ENCODE measurements around the gene RICTOR. TPM values are rescaled to one million over a fixed set of nuclear protein-coding genes. Genes with fewer than 3 reads are reported as not detected.

RICTOR gene
- total RNA-seq, 1 experiment from 2014 or later = 41.1 TPM

- Mint-ChIP-seq H3K27me3 (ENCODE audit: unreplicated experiment) (no peaks in the 10 kb centered on the region), H3K4me3 (ENCODE audit: low read depth, unreplicated experiment) (no peak overlapping the region), H3K36me3 (ENCODE audit: insufficient read depth, unreplicated experiment) (no peaks in the 10 kb centered on the region), H3K27ac (ENCODE audit: unreplicated experiment) (no peak overlapping the region), H3K4me1 (ENCODE audit: low read depth, unreplicated experiment) (peaks cover 8% of the 10 kb centered on the region), H3K9me3 (ENCODE audit: low read depth, unreplicated experiment) (no peaks in the 10 kb centered on the region)
- no peak for TF ChIP-seq CTCF (IDR thresholded peaks at IDR 0.05; ENCODE audit: unreplicated experiment)
- intact Hi-C loops (cut with micrococcal nuclease; ENCODE audit: unreplicated experiment) = no loop called here
- CTCF ChIA-PET = no interaction called here
- no peak for DNase-seq
- BruUV-seq (replicated peaks) = no TSS peak
Measured at GRCh38 chr5:39120052-39120420, 45.8 kb upstream of the RICTOR start.

- DNase-seq = no peak
- Mint-ChIP-seq H3K9me3 (ENCODE audit: low read depth, unreplicated experiment) (no peaks in the 10 kb centered on the region), H3K36me3 (ENCODE audit: insufficient read depth, unreplicated experiment) (no peaks in the 10 kb centered on the region), H3K4me1 (ENCODE audit: low read depth, unreplicated experiment) (peaks cover 8% of the 10 kb centered on the region), H3K4me3 (ENCODE audit: low read depth, unreplicated experiment) (no peak overlapping the region), H3K27ac (ENCODE audit: unreplicated experiment) (no peak overlapping the region), H3K27me3 (ENCODE audit: unreplicated experiment) (no peaks in the 10 kb centered on the region)
- BruUV-seq (replicated peaks) = no TSS peak
- no peak for TF ChIP-seq CTCF (IDR thresholded peaks at IDR 0.05; ENCODE audit: unreplicated experiment)
- intact Hi-C loops (cut with micrococcal nuclease; ENCODE audit: unreplicated experiment) = no loop called here
- CTCF ChIA-PET = no interaction called here
Measured at GRCh38 chr5:39119404-39120051, 45.3 kb upstream of the RICTOR start.

GRCh38 chr5:39118638-39119037 is 44.4 kb upstream of the RICTOR start:
- intact Hi-C loops (cut with micrococcal nuclease; ENCODE audit: unreplicated experiment) = no loop called here
- no peak for DNase-seq
- Mint-ChIP-seq H3K27ac (ENCODE audit: unreplicated experiment) (no peak overlapping the region), H3K9me3 (ENCODE audit: low read depth, unreplicated experiment) (no peaks in the 10 kb centered on the region), H3K4me1 (ENCODE audit: low read depth, unreplicated experiment) (peaks cover 8% of the 10 kb centered on the region), H3K36me3 (ENCODE audit: insufficient read depth, unreplicated experiment) (no peaks in the 10 kb centered on the region), H3K4me3 (ENCODE audit: low read depth, unreplicated experiment) (no peak overlapping the region), H3K27me3 (ENCODE audit: unreplicated experiment) (no peaks in the 10 kb centered on the region)
- BruUV-seq (replicated peaks) = no TSS peak
- CTCF ChIA-PET = no interaction called here
- TF ChIP-seq CTCF (IDR thresholded peaks at IDR 0.05; ENCODE audit: unreplicated experiment) = no peak

GRCh38 chr5:39117401-39117800 is 43.2 kb upstream of the RICTOR start:
- H3K27me3 Mint-ChIP-seq (ENCODE audit: unreplicated experiment) = no peaks in the 10 kb centered on the region
- no peak overlapping the region for H3K27ac Mint-ChIP-seq (ENCODE audit: unreplicated experiment)
- intact Hi-C loops (cut with micrococcal nuclease; ENCODE audit: unreplicated experiment) = no loop called here
- H3K4me3 Mint-ChIP-seq (ENCODE audit: low read depth, unreplicated experiment) = no peak overlapping the region
- no TSS peak for BruUV-seq (replicated peaks)
- TF ChIP-seq CTCF (IDR thresholded peaks at IDR 0.05; ENCODE audit: unreplicated experiment) = no peak
- no peak for DNase-seq
- H3K36me3 Mint-ChIP-seq (ENCODE audit: insufficient read depth, unreplicated experiment) = no peaks in the 10 kb centered on the region
- peaks cover 8% of the 10 kb centered on the region for H3K4me1 Mint-ChIP-seq (ENCODE audit: low read depth, unreplicated experiment)
- H3K9me3 Mint-ChIP-seq (ENCODE audit: low read depth, unreplicated experiment) = no peaks in the 10 kb centered on the region
- CTCF ChIA-PET = no interaction called here
